ENCODE data around the gene TBCD.

- TF ChIP-seq CTCF (conservative IDR thresholded peaks at IDR 0.05 in 1 of 2, IDR thresholded peaks at IDR 0.05 in 1 of 2; ENCODE audit: extremely low read depth in 1 of 2, insufficient read depth in 1 of 2, low read depth in 1 of 2, low read length in 2 of 2) (no peak), EZH2 (IDR thresholded peaks at IDR 0.05; ENCODE audit: borderline replicate concordance, low read length) (no peak)
These were observed 130.2 kb downstream of the TBCD start for GRCh38 chr17:82881900-82882714.

Measured in mammary epithelial cell (primary cell).